Measurements from ENCODE around the gene RTN3.

DNA sequence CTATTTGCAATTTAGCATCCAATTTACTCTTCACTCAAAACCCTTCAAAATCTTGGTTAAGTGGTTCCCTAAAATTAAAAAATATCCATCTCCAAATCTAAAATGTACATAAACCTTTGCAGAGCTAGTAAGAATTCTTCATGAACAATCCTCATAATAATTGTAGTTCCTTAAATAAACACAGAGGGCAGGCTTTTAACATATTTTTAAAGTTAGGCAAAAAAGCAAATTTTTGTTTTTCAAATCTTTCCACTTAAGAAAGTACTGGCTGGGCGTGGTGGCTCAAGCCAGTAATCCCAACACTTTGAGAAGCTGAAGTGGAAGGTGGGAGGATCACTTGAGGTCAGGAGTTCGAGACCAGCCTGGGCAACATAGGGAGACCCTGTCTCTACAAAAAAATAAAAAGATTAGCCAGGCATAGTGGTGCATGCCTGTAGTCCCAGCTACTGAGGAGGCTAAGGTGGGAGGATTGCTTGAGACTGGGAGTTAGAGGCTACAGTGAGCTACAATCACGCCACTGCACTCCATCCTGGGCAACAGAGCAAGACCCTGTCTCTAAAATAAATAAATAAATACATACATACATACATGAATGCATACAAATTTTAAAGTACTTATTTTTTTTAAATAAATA, 42.0 kb upstream of the RTN3 start:
- TF ChIP-seq ZNF8 (CRISPR knock-in tag; IDR thresholded peaks at IDR 0.05) (no peak), SNAI2 (CRISPR knock-in tag; IDR thresholded peaks at IDR 0.05) (no peak)
